OCI-LY1 (cell line): Measurements from ENCODE around the gene SLFN13.

Experiments
- EZH2 ChIP-seq: fragments of 200-600 bp; sonication (generic), shearing (Covaris generic); IDR thresholded peaks from 2 replicates; pipeline ENCODE4 v1.8.0; 2017; ENCODE audit warnings: borderline replicate concordance, mixed run types, mild to moderate bottlenecking, antibody characterized with exemption, low read length, moderate library complexity, mixed read lengths
- TF ChIP-seq, protein P1 (sequence below): fragments of 200-600 bp; sonication (generic), shearing (Covaris generic); IDR thresholded peaks from 2 replicates; pipeline ENCODE4 v1.5.1; 2017; ENCODE audit warnings: mild to moderate bottlenecking, antibody characterized with exemption, low read length, moderate library complexity, mixed read lengths

DNA sequence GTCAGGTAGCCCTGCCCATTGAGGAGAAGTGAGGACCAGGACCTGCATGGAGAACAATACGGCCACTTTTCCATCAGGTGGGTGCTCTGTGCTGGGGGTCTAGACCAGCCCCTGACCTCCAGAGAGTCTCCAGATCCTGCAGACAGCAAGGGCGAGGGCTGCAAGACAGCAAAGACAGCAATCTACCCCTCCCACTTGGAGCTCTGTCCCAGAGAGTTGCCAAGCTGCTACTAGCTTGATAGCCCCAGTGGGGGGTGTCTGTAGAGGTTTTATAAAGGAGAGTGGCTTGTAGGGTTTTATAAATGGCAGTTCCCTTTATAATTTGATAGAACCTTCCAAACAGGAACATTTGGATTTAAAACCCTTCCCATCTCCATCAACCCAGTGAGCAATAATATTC, 58.4 kb downstream of the SLFN13 start:
- TF ChIP-seq, protein P1, sequence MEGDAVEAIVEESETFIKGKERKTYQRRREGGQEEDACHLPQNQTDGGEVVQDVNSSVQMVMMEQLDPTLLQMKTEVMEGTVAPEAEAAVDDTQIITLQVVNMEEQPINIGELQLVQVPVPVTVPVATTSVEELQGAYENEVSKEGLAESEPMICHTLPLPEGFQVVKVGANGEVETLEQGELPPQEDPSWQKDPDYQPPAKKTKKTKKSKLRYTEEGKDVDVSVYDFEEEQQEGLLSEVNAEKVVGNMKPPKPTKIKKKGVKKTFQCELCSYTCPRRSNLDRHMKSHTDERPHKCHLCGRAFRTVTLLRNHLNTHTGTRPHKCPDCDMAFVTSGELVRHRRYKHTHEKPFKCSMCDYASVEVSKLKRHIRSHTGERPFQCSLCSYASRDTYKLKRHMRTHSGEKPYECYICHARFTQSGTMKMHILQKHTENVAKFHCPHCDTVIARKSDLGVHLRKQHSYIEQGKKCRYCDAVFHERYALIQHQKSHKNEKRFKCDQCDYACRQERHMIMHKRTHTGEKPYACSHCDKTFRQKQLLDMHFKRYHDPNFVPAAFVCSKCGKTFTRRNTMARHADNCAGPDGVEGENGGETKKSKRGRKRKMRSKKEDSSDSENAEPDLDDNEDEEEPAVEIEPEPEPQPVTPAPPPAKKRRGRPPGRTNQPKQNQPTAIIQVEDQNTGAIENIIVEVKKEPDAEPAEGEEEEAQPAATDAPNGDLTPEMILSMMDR: no peak
- no peak for TF ChIP-seq EZH2
